ENCODE data around the gene PCNX4. TPM values are rescaled to one million over a fixed set of nuclear protein-coding genes. Genes with fewer than 3 reads are reported as not detected.

The PCNX4 gene
- polyA plus RNA-seq, 3 donors: 13.1 to 18.4 (median 16.7) TPM

- Mint-ChIP-seq H3K4me1 (peaks cover 57% of the 10 kb centered on the region), H3K4me3 (peak overlapping the region in 1 of 2 donors; percentile 1), H3K9me3 (peaks cover 0 to 1% (median 0%) of the 10 kb centered on the region in 7 donors), H3K27ac (peak overlapping the region; percentile 65 to 96 (median 94)), H3K36me3 (peaks cover 27 to 36% of the 10 kb centered on the region in 2 donors), H3K27me3 (ENCODE audit: low read depth in 3 of 3) (no peaks in the 10 kb centered on the region)
- H3K27me3 ChIP-seq (ENCODE audit: control insufficient read depth in 2 of 2, insufficient read depth in 2 of 2, low read length in 2 of 2): no peaks in the 10 kb centered on the region
- H4K20me1 ChIP-seq (ENCODE audit: insufficient read depth, low read length): no peaks in the 10 kb centered on the region
- peaks cover 5 to 22% of the 10 kb centered on the region in 2 donors for H3K36me3 ChIP-seq (replicated peaks in 1 of 2; ENCODE audit: control insufficient read depth in 1 of 2, insufficient read depth in 2 of 2, low read length in 2 of 2)
- peak overlapping the region; percentile 12 for H3K4me2 ChIP-seq (replicated peaks; ENCODE audit: extremely low read depth, low read length, poor library complexity, severe bottlenecking)
- H3K9ac ChIP-seq (ENCODE audit: insufficient read depth, low read length, poor library complexity, severe bottlenecking): peak overlapping the region; percentile 11
- DNase-seq: peak; percentile 12 to 40 (median 27)
- peak overlapping the region; percentile 52 for H2AFZ ChIP-seq (ENCODE audit: insufficient read depth, low read depth, low read length, poor library complexity, severe bottlenecking)
- H3K79me2 ChIP-seq (ENCODE audit: insufficient read depth, low read length): peaks cover 73% of the 10 kb centered on the region
- H3K4me3 ChIP-seq (replicated peaks in 1 of 3; ENCODE audit: low read depth in 2 of 3, low read length in 3 of 3): peak overlapping the region in 1 of 3 experiments; percentile 10
- peak overlapping the region; percentile 64 to 80 for H3K27ac ChIP-seq (ENCODE audit: low read depth in 1 of 2, low read length in 2 of 2)
- TF ChIP-seq CTCF (IDR thresholded peaks at IDR 0.05): no peak
- H3K4me1 ChIP-seq (ENCODE audit: control insufficient read depth in 1 of 2, insufficient read depth in 2 of 2, low read length in 2 of 2): peaks cover 44 to 66% of the 10 kb centered on the region in 2 donors
- intact Hi-C loops (cut with micrococcal nuclease): no loop called here
- no CpG with 5 or more reads among the region's 2 CpGs for WGBS (ENCODE audit: insufficient coverage)
- no peaks in the 10 kb centered on the region for H3K9me3 ChIP-seq (replicated peaks in 1 of 2; ENCODE audit: control insufficient read depth in 1 of 2, insufficient read depth in 1 of 2, low read length in 2 of 2)
Measured at GRCh38 chr14:60154671-60155070, 62.9 kb downstream of the PCNX4 start.

GRCh38 chr14:60160422-60160821 lies 68.7 kb downstream of the PCNX4 start:
- Mint-ChIP-seq H3K9me3 (no peaks in the 10 kb centered on the region), H3K27ac (peak overlapping the region; percentile 42 to 95 (median 60)), H3K27me3 (ENCODE audit: low read depth in 3 of 3) (no peaks in the 10 kb centered on the region), H3K4me1 (peaks cover 53% of the 10 kb centered on the region), H3K36me3 (peaks cover 9 to 25% of the 10 kb centered on the region in 2 donors), H3K4me3 (no peak overlapping the region)
- H3K4me3 ChIP-seq (replicated peaks in 1 of 3; ENCODE audit: low read depth in 2 of 3, low read length in 3 of 3): no peak overlapping the region
- WGBS (ENCODE audit: insufficient coverage): 100% methylated on average over 3 of the region's 7 CpGs
- H4K20me1 ChIP-seq (ENCODE audit: insufficient read depth, low read length): no peaks in the 10 kb centered on the region
- DNase-seq: no peak
- H3K9me3 ChIP-seq (replicated peaks in 1 of 2; ENCODE audit: control insufficient read depth in 1 of 2, insufficient read depth in 1 of 2, low read length in 2 of 2): no peaks in the 10 kb centered on the region
- H3K27me3 ChIP-seq (ENCODE audit: control insufficient read depth in 2 of 2, insufficient read depth in 2 of 2, low read length in 2 of 2): no peaks in the 10 kb centered on the region
- no peak overlapping the region for H3K9ac ChIP-seq (ENCODE audit: insufficient read depth, low read length, poor library complexity, severe bottlenecking)
- no peak for TF ChIP-seq CTCF (IDR thresholded peaks at IDR 0.05)
- peaks cover 93% of the 10 kb centered on the region for H3K79me2 ChIP-seq (ENCODE audit: insufficient read depth, low read length)
- H3K36me3 ChIP-seq (replicated peaks in 1 of 2; ENCODE audit: control insufficient read depth in 1 of 2, insufficient read depth in 2 of 2, low read length in 2 of 2): peaks cover 0 to 10% of the 10 kb centered on the region in 2 donors
- H2AFZ ChIP-seq (ENCODE audit: insufficient read depth, low read depth, low read length, poor library complexity, severe bottlenecking): no peak overlapping the region
- peak overlapping the region in 1 of 2 donors; percentile 85 for H3K27ac ChIP-seq (ENCODE audit: low read depth in 1 of 2, low read length in 2 of 2)
- peaks cover 33 to 53% of the 10 kb centered on the region in 2 donors for H3K4me1 ChIP-seq (ENCODE audit: control insufficient read depth in 1 of 2, insufficient read depth in 2 of 2, low read length in 2 of 2)
- no peak overlapping the region for H3K4me2 ChIP-seq (replicated peaks; ENCODE audit: extremely low read depth, low read length, poor library complexity, severe bottlenecking)
- intact Hi-C loops (cut with micrococcal nuclease): loop anchor here (5.0 to 10.0 kb wide), 2 partner anchors 68 to 84 kb away; partner anchors contain the start of genes PCNX4 (in 2 of the 2) and PPM1A (in 1 of the 2)
